ENCODE results near the gene NAP1L1.

NAP1L1 gene

DNA sequence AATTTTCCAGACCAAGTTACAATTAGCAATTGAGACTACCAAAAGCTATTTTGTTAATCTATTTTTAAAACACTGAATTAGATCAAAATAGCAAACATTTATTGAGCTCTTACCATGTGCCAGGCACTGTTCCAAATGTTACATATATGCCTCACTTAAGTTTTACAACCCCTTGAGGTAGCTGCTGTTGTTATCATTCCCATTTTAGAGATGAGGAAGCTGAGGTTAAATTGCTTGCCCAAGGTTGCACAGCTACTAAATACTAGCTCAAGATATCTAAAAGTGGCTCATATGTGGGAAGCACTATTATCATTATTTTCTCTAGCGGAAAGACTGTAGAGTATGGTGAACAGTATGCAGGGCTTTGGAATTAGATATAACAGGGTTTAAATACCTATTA, 19.5 kb upstream of the NAP1L1 start:
- H3K4me3 ChIP-seq (ENCODE audit: control insufficient read depth, low read depth, low read length) = no peak overlapping the region
- TF ChIP-seq, protein P1, sequence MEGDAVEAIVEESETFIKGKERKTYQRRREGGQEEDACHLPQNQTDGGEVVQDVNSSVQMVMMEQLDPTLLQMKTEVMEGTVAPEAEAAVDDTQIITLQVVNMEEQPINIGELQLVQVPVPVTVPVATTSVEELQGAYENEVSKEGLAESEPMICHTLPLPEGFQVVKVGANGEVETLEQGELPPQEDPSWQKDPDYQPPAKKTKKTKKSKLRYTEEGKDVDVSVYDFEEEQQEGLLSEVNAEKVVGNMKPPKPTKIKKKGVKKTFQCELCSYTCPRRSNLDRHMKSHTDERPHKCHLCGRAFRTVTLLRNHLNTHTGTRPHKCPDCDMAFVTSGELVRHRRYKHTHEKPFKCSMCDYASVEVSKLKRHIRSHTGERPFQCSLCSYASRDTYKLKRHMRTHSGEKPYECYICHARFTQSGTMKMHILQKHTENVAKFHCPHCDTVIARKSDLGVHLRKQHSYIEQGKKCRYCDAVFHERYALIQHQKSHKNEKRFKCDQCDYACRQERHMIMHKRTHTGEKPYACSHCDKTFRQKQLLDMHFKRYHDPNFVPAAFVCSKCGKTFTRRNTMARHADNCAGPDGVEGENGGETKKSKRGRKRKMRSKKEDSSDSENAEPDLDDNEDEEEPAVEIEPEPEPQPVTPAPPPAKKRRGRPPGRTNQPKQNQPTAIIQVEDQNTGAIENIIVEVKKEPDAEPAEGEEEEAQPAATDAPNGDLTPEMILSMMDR (conservative IDR thresholded peaks at IDR 0.05; ENCODE audit: control insufficient read depth, insufficient read depth, low read depth, low read length) = no peak
- DNase-seq (ENCODE audit: low read depth) = no peak

DNA sequence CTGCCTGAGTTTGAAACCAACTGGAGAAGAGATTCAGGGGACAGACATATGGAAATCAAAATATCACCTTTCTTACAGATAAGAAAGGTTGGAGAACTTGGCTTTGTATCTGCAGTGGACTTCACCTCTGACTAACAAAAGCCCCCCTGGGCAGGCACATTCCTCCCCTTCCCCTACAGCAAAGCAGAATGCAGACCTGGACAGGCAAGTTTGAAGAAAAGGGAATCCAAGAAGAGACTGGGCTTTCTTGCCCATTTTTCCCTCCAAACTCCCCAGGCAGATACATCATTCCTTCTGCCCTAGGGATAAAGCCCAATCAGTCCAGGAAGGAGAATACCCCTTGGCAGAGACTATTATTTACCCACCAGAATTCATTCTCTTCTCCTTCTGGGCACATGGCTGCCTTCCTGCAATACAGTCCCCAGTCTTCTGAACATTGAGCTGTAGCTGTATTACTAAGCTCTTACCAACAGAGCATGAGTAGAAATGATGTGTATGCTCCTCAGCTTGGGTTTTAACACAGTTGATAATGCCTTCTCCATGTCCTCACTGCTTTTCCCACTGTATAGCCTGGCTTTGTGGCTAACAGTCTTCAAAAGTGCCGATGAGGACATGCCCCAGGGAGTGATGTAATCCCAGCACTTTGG, 17.4 kb upstream of the NAP1L1 start:
- DNase-seq (ENCODE audit: low read depth) = no peak
- H3K4me3 ChIP-seq (ENCODE audit: control insufficient read depth, low read depth, low read length) = no peak overlapping the region
- TF ChIP-seq, protein P1 (conservative IDR thresholded peaks at IDR 0.05; ENCODE audit: control insufficient read depth, insufficient read depth, low read depth, low read length) = no peak

DNA sequence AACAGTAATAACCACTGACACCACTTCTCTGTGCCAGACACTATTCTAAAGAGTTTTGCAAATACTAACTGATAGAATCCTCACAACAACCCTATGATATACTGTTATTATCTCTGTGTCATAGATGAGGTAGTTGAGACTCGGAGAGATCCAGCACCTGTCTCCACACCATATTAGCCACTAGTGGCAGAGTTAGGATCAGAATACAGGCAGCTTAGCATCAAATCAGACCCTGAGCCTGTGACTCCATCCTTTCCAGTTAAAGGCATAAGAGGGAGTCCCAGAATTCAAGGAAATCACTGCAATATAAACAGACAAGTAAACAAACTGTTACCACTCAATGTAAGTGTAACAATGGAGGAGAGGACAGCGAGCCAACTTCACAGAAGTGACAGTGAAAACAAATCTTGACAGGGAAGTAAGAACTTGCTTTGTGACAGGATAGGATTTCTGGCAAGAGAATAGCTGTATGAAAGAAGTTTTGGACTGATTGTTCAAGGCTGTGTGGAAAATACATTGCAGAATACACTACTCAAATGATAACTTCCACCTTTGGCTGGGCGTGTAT, 11.7 kb upstream of the NAP1L1 start:
- no peak for DNase-seq (ENCODE audit: low read depth)
- H3K4me3 ChIP-seq (ENCODE audit: control insufficient read depth, low read depth, low read length) = no peak overlapping the region
- TF ChIP-seq, protein P1 (conservative IDR thresholded peaks at IDR 0.05; ENCODE audit: control insufficient read depth, insufficient read depth, low read depth, low read length) = no peak

DNA sequence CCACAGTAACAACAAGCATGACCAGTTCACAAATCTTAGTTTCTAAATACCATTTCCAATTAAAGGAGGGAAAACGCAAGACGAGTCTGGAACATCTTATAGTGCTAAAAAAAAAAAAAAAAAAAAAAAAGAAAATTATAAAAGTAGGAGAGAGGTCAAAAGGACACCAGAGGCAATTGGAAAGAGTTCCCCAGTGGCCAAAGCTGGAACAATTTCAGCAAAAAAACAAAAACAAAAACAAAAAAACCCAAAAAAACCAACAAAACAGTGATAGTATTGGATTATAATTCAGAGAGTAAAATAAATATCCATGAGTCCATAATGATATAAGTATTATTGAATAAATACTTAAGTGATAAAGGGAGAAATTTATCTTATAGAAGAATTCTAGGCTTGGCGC, 10.3 kb upstream of the NAP1L1 start:
- TF ChIP-seq, protein P1 (conservative IDR thresholded peaks at IDR 0.05; ENCODE audit: control insufficient read depth, insufficient read depth, low read depth, low read length) = no peak
- H3K4me3 ChIP-seq (ENCODE audit: control insufficient read depth, low read depth, low read length) = no peak overlapping the region
- no peak for DNase-seq (ENCODE audit: low read depth)

DNA sequence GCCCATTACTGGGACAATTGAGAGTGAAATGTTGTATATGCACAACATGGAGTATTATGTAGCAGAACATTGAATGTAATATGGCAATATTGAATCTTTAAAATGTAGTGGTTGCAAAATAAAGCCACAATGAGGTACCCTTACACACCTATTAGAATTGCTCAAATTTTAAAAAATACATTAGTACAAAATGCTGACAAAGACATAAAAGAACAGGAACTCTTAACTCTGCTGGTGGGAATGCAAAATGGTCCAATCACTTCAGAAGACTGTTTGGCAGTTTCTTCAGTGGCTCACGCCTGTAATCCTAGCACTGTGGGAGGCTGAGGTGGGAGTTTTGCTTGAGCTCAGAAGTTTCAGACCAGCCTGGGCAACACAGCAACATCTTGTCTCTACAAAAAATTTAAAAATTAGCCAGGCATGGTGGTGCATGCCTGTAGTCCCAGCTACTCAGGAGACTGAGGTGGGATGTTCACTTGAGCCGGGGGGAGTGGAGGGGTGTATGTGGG, 6.8 kb upstream of the NAP1L1 start:
- H3K4me3 ChIP-seq (ENCODE audit: control insufficient read depth, low read depth, low read length) = no peak overlapping the region
- DNase-seq (ENCODE audit: low read depth) = no peak
- TF ChIP-seq, protein P1 (conservative IDR thresholded peaks at IDR 0.05; ENCODE audit: control insufficient read depth, insufficient read depth, low read depth, low read length) = no peak

DNA sequence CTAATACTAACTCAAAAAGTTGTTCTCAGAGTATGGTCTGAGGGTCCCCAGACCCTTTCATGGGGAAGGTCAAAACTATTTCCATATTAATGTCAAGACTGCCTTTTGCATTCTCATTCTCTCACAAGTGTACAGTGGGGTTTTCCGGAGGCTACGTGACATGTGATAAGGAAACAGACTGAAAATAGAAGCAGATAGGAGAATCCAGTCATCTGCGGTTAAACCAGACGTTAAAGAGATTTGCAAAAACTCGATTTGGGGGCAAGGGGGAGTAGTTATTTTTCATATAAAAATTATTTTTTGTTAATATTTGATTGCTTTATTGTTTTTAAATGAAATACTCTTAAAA, 1.0 kb upstream of the NAP1L1 start:
- TF ChIP-seq, protein P1 (conservative IDR thresholded peaks at IDR 0.05; ENCODE audit: control insufficient read depth, insufficient read depth, low read depth, low read length) = no peak
- H3K4me3 ChIP-seq (ENCODE audit: control insufficient read depth, low read depth, low read length) = peak overlapping the region; percentile 86
- peak; percentile 35 for DNase-seq (ENCODE audit: low read depth)

Data from fibroblast of mammary gland (primary cell).